HG03280 (cell line): Measurements from ENCODE around the gene FAM174C.

Experiments
- ATAC-seq: cut with Tn5 transposase; IDR thresholded peaks from one replicate; pipeline ENCODE4 v1.9.1; 2021; ENCODE audit warnings: mild to moderate bottlenecking, moderate library complexity; ENCODE audit not compliant: unreplicated experiment

Gene FAM174C

GRCh38 chr19:1275260-1275975 is at the start of gene FAM174C:
TSS of gene FAM174C (plus strand) at chr19:1275530. CDS start at chr19:1275550, 20 bp downstream.
- ATAC-seq: peak; percentile 78

DNA sequence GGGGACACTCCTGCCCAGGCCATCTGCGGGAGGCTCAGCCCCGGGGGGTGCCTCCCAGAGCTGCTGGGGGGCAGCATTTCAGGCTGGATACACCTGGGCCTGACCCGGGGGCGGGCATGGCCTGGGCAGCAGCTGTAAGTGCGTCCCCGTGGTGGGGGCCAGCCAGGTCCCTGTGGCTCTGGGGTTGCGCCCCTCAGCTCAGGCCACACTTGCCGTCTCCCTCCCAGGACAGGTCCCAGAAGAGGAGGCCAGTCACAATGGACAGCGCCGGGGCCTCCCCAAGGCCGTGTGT is 49.2 kb upstream of the FAM174C start:
- no peak for ATAC-seq

- no peak for ATAC-seq
These were observed 48.6 kb upstream of the FAM174C start for GRCh38 chr19:1226522-1227303.

DNA sequence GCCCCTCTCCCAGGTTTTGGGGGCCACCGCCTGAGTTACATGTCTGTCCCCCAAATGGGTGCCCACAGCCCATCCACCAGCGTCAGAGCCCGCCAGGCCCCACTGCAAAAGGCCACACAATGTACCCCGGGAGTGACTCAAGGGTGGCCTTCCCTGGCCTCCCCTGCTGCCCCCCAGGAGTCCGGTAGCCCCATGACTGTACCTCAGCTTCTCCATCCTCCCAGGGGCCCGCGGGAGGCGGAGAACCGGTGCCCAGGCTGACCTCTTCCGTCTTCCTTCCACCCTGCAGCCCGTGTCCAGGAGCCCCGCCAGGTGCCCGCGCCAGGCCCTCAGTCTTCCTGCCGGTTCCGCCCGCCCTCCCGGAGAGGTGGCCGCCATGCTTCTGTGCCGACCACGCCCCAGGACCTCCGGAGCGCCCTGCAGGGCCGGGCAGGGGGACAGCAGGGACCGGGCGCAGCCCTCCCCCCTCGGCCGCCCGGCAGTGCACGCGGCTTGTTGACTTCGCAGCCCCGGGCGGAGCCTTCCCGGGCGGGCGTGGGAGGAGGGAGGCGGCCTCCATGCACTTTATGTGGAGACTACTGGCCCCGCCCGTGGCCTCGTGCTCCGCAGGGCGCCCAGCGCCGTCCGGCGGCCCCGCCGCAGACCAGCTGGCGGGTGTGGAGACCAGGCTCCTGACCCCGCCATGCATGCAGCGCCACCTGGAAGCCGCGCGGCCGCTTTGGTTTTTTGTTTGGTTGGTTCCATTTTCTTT is 47.9 kb upstream of the FAM174C start:
- no peak for ATAC-seq

GRCh38 chr19:1228161-1228957 is 47.0 kb upstream of the FAM174C start:
- ATAC-seq: no peak

GRCh38 chr19:1229056-1229923 is 46.0 kb upstream of the FAM174C start:
- no peak for ATAC-seq

DNA sequence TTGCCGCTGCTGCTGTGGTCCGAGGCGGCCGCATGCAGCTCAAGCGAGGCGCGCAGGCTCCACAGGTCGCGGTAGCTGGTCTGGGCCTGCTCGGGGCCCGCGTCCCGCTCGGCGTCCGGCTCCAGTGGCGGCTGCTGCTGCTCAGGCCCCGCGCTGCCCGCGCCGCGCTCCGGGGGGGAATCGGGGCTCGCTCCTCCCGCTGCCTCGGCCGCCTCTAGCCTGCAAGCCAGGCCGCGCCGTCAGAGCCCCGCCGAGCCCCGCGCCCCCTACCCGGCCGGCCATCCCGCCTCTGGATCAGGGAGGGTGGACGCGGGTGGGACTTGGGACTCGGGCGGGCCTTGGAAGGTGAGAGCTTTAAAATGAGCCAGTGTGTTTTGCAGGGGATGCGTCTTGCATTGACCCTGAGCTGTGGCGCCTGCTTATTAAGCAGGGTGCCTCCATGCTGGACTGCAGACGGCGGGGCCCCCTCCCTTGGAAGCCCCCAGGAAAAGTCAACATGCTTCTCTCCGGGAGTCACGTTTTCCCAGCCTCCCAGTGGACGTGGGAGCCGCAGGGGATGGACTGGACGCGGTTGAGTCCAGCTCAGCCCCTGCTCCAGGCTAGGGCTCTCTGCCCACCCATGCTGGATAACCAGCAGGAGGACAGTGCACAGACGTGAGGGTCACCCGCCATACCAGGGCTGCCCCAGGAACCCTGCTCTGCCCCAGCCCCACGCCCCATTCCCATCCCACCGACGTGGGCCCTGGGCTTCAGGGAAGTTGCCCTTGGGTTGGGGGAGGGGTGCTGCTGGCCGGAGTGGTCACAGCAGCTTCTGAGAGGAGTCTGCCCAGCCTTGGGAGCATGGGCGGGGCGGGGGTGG is 45.2 kb upstream of the FAM174C start:
- ATAC-seq: no peak

- ATAC-seq: no peak
These were observed 44.4 kb upstream of the FAM174C start for GRCh38 chr19:1230783-1231489.

DNA sequence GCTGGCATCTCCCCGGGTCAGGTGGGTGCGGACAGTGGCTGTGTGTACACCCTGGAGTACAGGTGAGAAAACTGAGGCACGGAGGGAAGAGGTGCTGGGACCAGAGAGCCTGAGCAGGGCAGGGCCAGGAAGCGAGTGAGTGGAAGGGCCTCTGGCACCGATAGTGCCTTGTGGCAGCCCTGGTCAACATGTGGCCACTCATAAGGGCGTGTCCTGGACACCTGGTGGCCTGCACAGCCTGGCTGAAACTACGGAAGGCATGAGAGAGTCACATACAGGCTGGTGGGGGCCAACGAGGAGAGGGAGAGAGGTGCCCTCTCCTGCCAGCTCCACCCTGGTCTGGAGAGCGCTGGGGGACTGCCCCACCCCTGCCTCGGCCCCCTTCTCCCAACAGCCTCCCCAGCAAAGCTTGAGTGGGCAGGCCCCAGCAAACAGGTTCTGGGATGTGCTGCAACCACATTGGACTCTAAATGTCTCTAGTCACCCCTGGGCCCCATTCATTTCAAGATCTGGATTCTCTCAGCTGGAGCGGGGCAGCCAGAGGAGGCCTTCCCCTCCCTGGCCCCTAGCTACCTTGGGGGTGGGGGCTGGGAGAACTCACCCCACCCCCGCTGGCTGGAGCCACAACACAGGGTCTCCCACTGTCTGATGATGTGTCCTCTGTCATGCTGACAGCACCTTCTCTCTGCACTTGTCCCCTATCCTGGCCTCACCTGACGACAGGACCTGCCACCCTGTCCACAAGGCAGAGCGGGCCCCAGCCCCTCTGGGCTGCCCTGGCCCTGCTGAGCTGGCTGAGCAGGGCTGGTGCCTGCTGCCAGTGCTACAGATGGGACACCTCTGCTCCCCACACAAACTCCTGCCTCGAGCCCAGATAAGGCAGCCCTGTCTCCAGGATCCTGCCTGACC is 43.3 kb upstream of the FAM174C start:
- no peak for ATAC-seq

DNA sequence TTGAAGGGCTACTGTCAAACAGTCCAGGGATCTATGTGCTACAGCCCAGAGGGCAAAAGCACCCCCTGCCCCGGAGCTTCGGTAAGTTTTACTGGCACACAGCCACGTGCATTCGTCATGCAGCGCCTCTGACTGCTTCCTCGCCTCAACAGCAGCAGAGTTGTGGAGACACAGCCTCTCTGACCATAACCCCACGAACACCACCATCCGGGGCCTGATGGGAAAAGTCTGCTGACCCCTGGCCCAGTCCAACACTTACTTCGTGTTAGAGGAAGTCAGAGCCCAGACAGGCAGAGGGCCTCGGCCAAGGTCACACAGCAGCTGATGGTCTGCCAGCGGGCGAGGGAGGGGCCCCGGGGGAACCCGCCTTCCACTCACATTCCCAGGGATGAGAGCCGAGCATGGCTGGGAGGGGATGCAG is 42.7 kb upstream of the FAM174C start:
- no peak for ATAC-seq

GRCh38 chr19:1233115-1233667 is 42.1 kb upstream of the FAM174C start:
- no peak for ATAC-seq

DNA sequence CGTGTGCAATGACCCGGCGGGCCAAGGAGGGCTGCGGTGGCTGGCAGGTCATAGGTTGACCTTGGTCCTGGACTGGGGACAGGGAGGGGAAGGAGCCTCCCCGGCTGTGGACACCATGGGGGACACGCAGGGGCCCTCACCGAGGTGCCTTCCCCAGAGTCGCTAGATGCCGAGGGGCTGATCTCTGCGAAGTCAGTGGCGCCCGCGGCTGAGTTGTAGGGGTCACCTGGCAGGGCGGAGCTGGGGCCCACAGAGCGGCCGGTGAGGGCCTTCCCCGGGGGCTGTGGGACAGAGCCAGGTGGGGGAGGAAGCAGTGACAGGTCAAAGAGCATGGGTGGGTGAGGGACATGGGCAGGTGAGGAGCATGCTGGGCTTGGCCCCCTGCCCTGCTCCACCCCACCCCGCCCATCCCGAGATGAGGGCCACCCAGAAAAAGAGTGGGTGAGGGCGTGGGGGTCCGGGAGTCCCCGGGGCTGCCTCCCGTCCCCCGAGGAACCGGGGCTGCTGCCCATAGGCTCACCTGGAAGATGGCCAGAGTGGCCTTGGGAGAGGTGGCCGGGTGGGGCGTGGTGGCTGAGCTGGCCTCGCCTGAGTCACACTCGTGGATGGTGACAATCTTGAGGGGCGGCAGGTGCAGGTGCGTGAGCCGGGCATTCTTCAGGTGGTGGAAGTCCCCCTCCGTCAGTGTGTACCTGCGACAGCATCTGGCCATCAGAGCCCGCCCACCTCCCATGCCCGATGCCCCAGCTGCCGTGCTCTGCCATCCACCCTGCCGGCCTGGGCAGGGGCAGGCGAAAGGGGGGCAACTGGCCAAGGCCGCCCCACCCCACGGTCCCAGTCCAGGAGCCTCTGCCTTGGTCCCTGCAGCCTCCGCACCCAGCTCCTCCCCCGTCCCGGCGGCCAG is 41.0 kb upstream of the FAM174C start:
- ATAC-seq: no peak

DNA sequence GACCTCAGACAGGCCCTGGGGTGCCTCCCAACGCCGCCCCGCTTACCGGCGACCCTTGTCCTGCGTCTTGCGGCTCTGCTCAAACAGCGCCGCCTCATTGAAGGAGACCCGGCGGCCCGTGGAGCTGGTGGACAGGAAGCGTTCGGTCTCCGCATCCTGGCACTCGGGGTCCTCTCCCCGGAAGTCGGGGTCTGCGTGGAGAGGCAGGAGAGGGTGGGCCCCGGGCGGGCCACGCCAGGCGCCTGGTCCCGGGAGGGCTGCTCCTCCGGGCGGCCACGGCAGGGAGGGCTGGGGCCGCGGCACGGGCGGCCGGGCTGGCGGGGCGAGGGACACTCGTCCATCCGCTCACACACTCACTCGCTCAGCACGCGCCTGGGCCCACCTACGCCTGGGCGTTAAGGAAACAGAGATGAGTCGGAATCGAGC is 40.4 kb upstream of the FAM174C start:
- ATAC-seq: no peak

DNA sequence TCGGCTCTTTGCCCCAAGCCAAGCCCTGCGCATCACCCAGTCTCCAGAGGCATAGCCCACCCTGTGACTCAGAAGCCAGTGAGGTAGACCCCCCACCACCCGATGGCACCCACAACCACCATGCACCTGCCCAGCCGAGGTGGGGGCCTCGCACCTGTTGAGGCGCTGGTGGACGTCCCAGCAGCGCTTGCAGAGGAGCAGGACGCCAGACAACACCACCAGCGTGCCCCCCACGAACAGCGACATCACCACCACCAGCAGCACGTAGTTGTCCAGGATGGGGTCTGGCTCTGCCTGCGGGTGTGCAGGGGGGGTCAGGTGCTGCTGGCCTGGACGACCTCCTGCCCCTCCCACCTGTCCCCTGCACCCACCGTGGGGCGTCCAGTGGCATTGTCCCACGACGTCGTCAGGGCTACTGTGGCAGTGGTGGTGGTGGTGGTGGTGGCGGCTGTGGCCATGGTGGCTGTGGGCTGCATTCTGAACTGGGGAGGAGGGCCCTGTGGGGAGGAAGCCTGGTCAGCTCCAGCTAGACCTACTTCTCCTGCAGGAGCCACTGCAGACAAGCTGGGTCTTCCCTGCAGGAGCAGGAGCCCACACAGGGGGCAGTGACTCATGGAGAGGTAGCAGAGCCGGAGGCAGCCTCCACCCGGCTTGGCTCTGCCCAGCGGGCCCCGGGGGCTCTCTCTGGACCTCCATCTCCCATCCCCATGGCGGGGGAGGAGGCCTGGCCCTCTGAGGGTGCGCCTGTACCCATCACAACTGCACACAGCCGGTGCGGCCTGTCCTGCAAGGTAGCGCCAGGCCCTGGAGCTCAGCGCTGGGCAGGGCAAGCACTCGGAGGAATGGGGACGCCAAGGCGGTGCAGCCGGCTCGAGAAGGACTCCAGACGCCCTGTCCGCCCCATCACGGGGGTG is 39.4 kb upstream of the FAM174C start:
- no peak for ATAC-seq

GRCh38 chr19:1236576-1236975 is 38.8 kb upstream of the FAM174C start:
- no peak for ATAC-seq
